Loucy (cell line): ENCODE measurements around the gene PDE2A.

ENCODE experiments used
- H2AFZ ChIP-seq: fragments of 200-600 bp; sonication (generic); 2 replicates; pipeline ENCODE4 v1.6.0; 2016; ENCODE audit warnings: antibody characterized with exemption, mild to moderate bottlenecking, low read length, moderate library complexity
- H3F3A ChIP-seq: fragments of 200-600 bp; 2 replicates; pipeline ENCODE4 v1.6.0; 2016; ENCODE audit warnings: antibody characterized with exemption, low read depth, mild to moderate bottlenecking
- H3K27me3 ChIP-seq: fragments of 200-600 bp; sonication (generic); 2 replicates; pipeline ENCODE4 v1.6.1; 2014; ENCODE audit warnings: low read length, mild to moderate bottlenecking; ENCODE audit not compliant: insufficient read depth, poor library complexity, severe bottlenecking
- H3K36me3 ChIP-seq: fragments of 200-600 bp; sonication (generic); 2 replicates; pipeline ENCODE4 v1.6.1; 2016; ENCODE audit warnings: low read length; ENCODE audit not compliant: insufficient read depth
- H3K4me1 ChIP-seq: fragments of 200-600 bp; sonication (generic); 2 replicates; pipeline ENCODE4 v1.5.1; 2014; ENCODE audit warnings: low read length, mild to moderate bottlenecking; ENCODE audit not compliant: insufficient read depth, poor library complexity, severe bottlenecking
- H3K4me2 ChIP-seq: fragments of 200-600 bp; sonication (generic); 2 replicates; pipeline ENCODE4 v1.6.0; 2014; ENCODE audit warnings: antibody characterized with exemption, low read length, low read depth, mild to moderate bottlenecking; ENCODE audit not compliant: poor library complexity, severe bottlenecking
- H3K4me3 ChIP-seq: fragments of 200-600 bp; sonication (generic); 2 replicates; pipeline ENCODE4 v1.5.1; 2014; ENCODE audit warnings: low read length, mild to moderate bottlenecking, mixed read lengths; ENCODE audit not compliant: poor library complexity, severe bottlenecking
- H3K79me2 ChIP-seq: fragments of 200-600 bp; sonication (generic); 2 replicates; pipeline ENCODE4 v1.6.1; 2014; ENCODE audit warnings: low read length; ENCODE audit not compliant: insufficient read depth
- H3K9ac ChIP-seq: fragments of 200-600 bp; sonication (generic); 2 replicates; pipeline ENCODE4 v1.6.0; 2014; ENCODE audit warnings: mild to moderate bottlenecking, low read depth, low read length, moderate library complexity; ENCODE audit not compliant: poor library complexity, severe bottlenecking
- H3K9me2 ChIP-seq: fragments of 200-600 bp; sonication (generic); replicated peaks from 2 replicates; pipeline ENCODE4 v1.6.1; 2016; ENCODE audit warnings: low read depth, low read length, mixed read lengths
- H3K9me3 ChIP-seq: fragments of 200-600 bp; sonication (generic); 2 replicates; pipeline ENCODE4 v1.6.1; 2014; ENCODE audit warnings: mild to moderate bottlenecking, antibody characterized with exemption, low read length, low read depth; ENCODE audit not compliant: insufficient read depth
- H4K20me1 ChIP-seq: fragments of 200-600 bp; sonication (generic); 2 replicates; pipeline ENCODE4 v1.6.0; 2014; ENCODE audit warnings: antibody characterized with exemption, low read length, mild to moderate bottlenecking; ENCODE audit not compliant: insufficient read depth, poor library complexity, severe bottlenecking
- CTCF ChIP-seq: fragments of 200-600 bp; sonication (generic); conservative IDR thresholded peaks from 2 replicates; pipeline ENCODE4 v1.5.1; 2014; ENCODE audit warnings: mild to moderate bottlenecking, antibody characterized with exemption, low read length
- EZH2phosphoT487 ChIP-seq: fragments of 200-600 bp; IDR thresholded peaks from 2 replicates; pipeline ENCODE4 v1.6.1; 2018; ENCODE audit warnings: antibody characterized with exemption, mild to moderate bottlenecking, moderate library complexity, borderline replicate concordance

Gene PDE2A

GRCh38 chr11:72718101-72718501 is 43.9 kb upstream of the PDE2A start:
- Histone ChIP-seq H3F3A (no peaks in the 10 kb centered on the region), H3K4me2 (peak overlapping the region; percentile 91), H3K27me3 (no peaks in the 10 kb centered on the region), H3K4me3 (no peak overlapping the region), H3K4me1 (peaks cover 45% of the 10 kb centered on the region), H3K79me2 (peaks cover 78% of the 10 kb centered on the region), H3K9me3 (no peaks in the 10 kb centered on the region), H4K20me1 (peaks cover 39% of the 10 kb centered on the region), H3K36me3 (peaks cover 20% of the 10 kb centered on the region; the same call in 1 of the 2 replicates), H3K9me2 (no peaks in the 10 kb centered on the region), H3K9ac (no peak overlapping the region), H2AFZ (no peak overlapping the region)
- no peak for TF ChIP-seq EZH2phosphoT487
- no peak for TF ChIP-seq CTCF

GRCh38 chr11:72716788-72717435 is 42.7 kb upstream of the PDE2A start:
- H3K9me2 ChIP-seq = no peaks in the 10 kb centered on the region
- no peak overlapping the region for H3K4me3 ChIP-seq
- no peak overlapping the region for H2AFZ ChIP-seq
- H3K9me3 ChIP-seq = no peaks in the 10 kb centered on the region
- no peak overlapping the region for H3K4me2 ChIP-seq
- no peak for TF ChIP-seq EZH2phosphoT487
- peaks cover 36% of the 10 kb centered on the region for H3K4me1 ChIP-seq
- peaks cover 28% of the 10 kb centered on the region; the same call in 1 of the 2 replicates for H3K36me3 ChIP-seq
- peaks cover 81% of the 10 kb centered on the region for H3K79me2 ChIP-seq
- H4K20me1 ChIP-seq = peaks cover 45% of the 10 kb centered on the region
- H3F3A ChIP-seq = no peaks in the 10 kb centered on the region
- H3K27me3 ChIP-seq = no peaks in the 10 kb centered on the region
- H3K9ac ChIP-seq = no peak overlapping the region

- Histone ChIP-seq H4K20me1 (peaks cover 44% of the 10 kb centered on the region), H3K4me3 (no peak overlapping the region), H3K36me3 (peaks cover 34% of the 10 kb centered on the region; the same call in 1 of the 2 replicates), H3K9ac (no peak overlapping the region), H3K4me2 (no peak overlapping the region), H2AFZ (no peak overlapping the region), H3K4me1 (peaks cover 30% of the 10 kb centered on the region), H3K27me3 (no peaks in the 10 kb centered on the region), H3K9me3 (no peaks in the 10 kb centered on the region), H3K9me2 (no peaks in the 10 kb centered on the region), H3F3A (no peaks in the 10 kb centered on the region), H3K79me2 (peaks cover 74% of the 10 kb centered on the region)
- no peak for TF ChIP-seq CTCF
- TF ChIP-seq EZH2phosphoT487 = no peak
Measured at GRCh38 chr11:72716290-72716689, 42.1 kb upstream of the PDE2A start.

GRCh38 chr11:72712841-72713240 is 38.6 kb upstream of the PDE2A start:
- Histone ChIP-seq H3K9me2 (no peaks in the 10 kb centered on the region), H2AFZ (no peak overlapping the region), H3K9me3 (no peaks in the 10 kb centered on the region), H3K79me2 (peaks cover 40% of the 10 kb centered on the region; the same call in 1 of the 2 replicates), H3F3A (no peaks in the 10 kb centered on the region), H4K20me1 (peaks cover 15% of the 10 kb centered on the region), H3K36me3 (peaks cover 49% of the 10 kb centered on the region; the same call in 1 of the 2 replicates), H3K27me3 (no peaks in the 10 kb centered on the region), H3K4me1 (no peaks in the 10 kb centered on the region), H3K4me2 (no peak overlapping the region), H3K4me3 (no peak overlapping the region), H3K9ac (no peak overlapping the region)
- no peak for TF ChIP-seq EZH2phosphoT487
- no peak for TF ChIP-seq CTCF
